Mesenchymal stem cell (in vitro differentiated cells and primary cell): ENCODE data around the gene IFT122.
A peak's percentile ranks its signal among the peaks of the same experiment; 100 is the strongest.

Experiments
- DNase-seq: peaks from one replicate; pipeline ENCODE4 v3.0.0-alpha.2; 2013
- H2AFZ ChIP-seq: one replicate; pipeline ENCODE4 v1.6.1; 2013; ENCODE audit warnings: low read depth, mild to moderate bottlenecking, control low read depth, inconsistent platforms, low read length, moderate library complexity
- H2AK5ac ChIP-seq: 2 replicates; pipeline ENCODE4 v1.6.1; 2013; ENCODE audit warnings: low read length, moderate library complexity, mild to moderate bottlenecking, inconsistent platforms; ENCODE audit not compliant: severe bottlenecking
- H2BK120ac ChIP-seq: one replicate; pipeline ENCODE4 v1.6.1; 2013; ENCODE audit warnings: low read depth, mild to moderate bottlenecking, inconsistent platforms, low read length, moderate library complexity
- H2BK12ac ChIP-seq, 2 experiments: one replicate each; pipeline ENCODE4 v1.6.1; 2013; ENCODE audit warnings: inconsistent platforms in 2 of 2, low read length in 2 of 2, mild to moderate bottlenecking in 2 of 2, moderate library complexity in 2 of 2, control low read depth in 1 of 2
- H2BK15ac ChIP-seq: one replicate; pipeline ENCODE4 v1.6.1; 2013; ENCODE audit warnings: mild to moderate bottlenecking, low read depth, inconsistent platforms; ENCODE audit not compliant: poor library complexity, severe bottlenecking
- H2BK5ac ChIP-seq: 2 replicates; pipeline ENCODE4 v1.6.1; 2013; ENCODE audit warnings: low read depth, mild to moderate bottlenecking, low read length, control low read depth, inconsistent platforms; ENCODE audit not compliant: poor library complexity, severe bottlenecking
- H3K14ac ChIP-seq, 2 experiments: one replicate each; pipeline ENCODE4 v1.6.1; 2013; ENCODE audit warnings: inconsistent platforms in 2 of 2, low read length in 2 of 2, control low read depth in 1 of 2, mild to moderate bottlenecking in 1 of 2, moderate library complexity in 1 of 2
- H3K18ac ChIP-seq, 2 experiments: one replicate each; pipeline ENCODE4 v1.6.1; 2013; ENCODE audit warnings: inconsistent platforms in 2 of 2, low read length in 2 of 2, control low read depth in 1 of 2, low read depth in 1 of 2, mild to moderate bottlenecking in 1 of 2
- H3K23ac ChIP-seq, 2 experiments: one replicate each; pipeline ENCODE4 v1.6.1; 2013; ENCODE audit warnings: inconsistent platforms in 2 of 2, low read length in 2 of 2, mild to moderate bottlenecking in 2 of 2, moderate library complexity in 2 of 2, control low read depth in 1 of 2
- H3K27ac ChIP-seq: 2 replicates; pipeline ENCODE4 v1.5.1; 2013; ENCODE audit warnings: mild to moderate bottlenecking, moderate library complexity, low read length, control low read depth, inconsistent platforms; ENCODE audit not compliant: poor library complexity, severe bottlenecking
- H3K27me3 ChIP-seq, 2 experiments: 2 replicates each; pipeline versions ENCODE4 v1.6.1 to v1.7.0; 2013; ENCODE audit warnings: low read length in 2 of 2, mild to moderate bottlenecking in 2 of 2, moderate library complexity in 2 of 2, control low read depth in 1 of 2, inconsistent platforms in 1 of 2; ENCODE audit not compliant: control insufficient read depth in 1 of 2, insufficient read depth in 1 of 2
- H3K36me3 ChIP-seq, 2 experiments: 2 replicates each; pipeline versions ENCODE4 v1.6.1 to v1.7.0; 2013; ENCODE audit warnings: low read length in 2 of 2, control low read depth in 1 of 2, inconsistent platforms in 1 of 2, low read depth in 1 of 2, mild to moderate bottlenecking in 1 of 2; ENCODE audit not compliant: insufficient read depth in 2 of 2, control insufficient read depth in 1 of 2
- H3K4ac ChIP-seq, 2 experiments: one replicate each; pipeline ENCODE4 v1.6.1; 2013; ENCODE audit warnings: inconsistent platforms in 2 of 2, low read length in 2 of 2, mild to moderate bottlenecking in 2 of 2, moderate library complexity in 2 of 2, control low read depth in 1 of 2, low read depth in 1 of 2
- H3K4me1 ChIP-seq: 2 replicates; pipeline ENCODE4 v1.6.1; 2013; ENCODE audit warnings: low read depth, low read length, control low read depth; ENCODE audit not compliant: control insufficient read depth, insufficient read depth
- H3K4me2 ChIP-seq: 2 replicates; pipeline ENCODE4 v1.6.1; 2013; ENCODE audit warnings: low read length, mild to moderate bottlenecking, inconsistent platforms; ENCODE audit not compliant: poor library complexity, severe bottlenecking
- H3K4me3 ChIP-seq, 2 experiments: 2 replicates each; pipeline versions ENCODE4 v1.5.1 to v1.7.0; 2013; ENCODE audit warnings: low read length in 2 of 2, mild to moderate bottlenecking in 2 of 2, control low read depth in 1 of 2, low read depth in 1 of 2; ENCODE audit not compliant: insufficient read depth in 1 of 2
- H3K79me1 ChIP-seq: replicated peaks from 2 replicates; pipeline ENCODE4 v1.6.1; 2013; ENCODE audit warnings: mild to moderate bottlenecking, control low read depth, low read length, inconsistent platforms; ENCODE audit not compliant: poor library complexity, severe bottlenecking
- H3K9ac ChIP-seq: 2 replicates; pipeline ENCODE4 v1.7.0; 2013; ENCODE audit warnings: mild to moderate bottlenecking, low read length, moderate library complexity
- H3K9me3 ChIP-seq: 2 replicates; pipeline ENCODE4 v1.7.0; 2013; ENCODE audit warnings: mild to moderate bottlenecking, low read length; ENCODE audit not compliant: control insufficient read depth
- H4K8ac ChIP-seq: one replicate; pipeline ENCODE4 v1.6.1; 2013; ENCODE audit warnings: inconsistent platforms, mild to moderate bottlenecking, low read length, moderate library complexity
- H4K91ac ChIP-seq: one replicate; pipeline ENCODE4 v1.6.1; 2013; ENCODE audit warnings: mild to moderate bottlenecking, low read length, inconsistent platforms
- WGBS: methylation state at CpG from one replicate; pipeline ENCODE4 v1.1.7; 2013; ENCODE audit warnings: mixed read lengths; 5-methylcytosine and 5-hydroxymethylcytosine counted together

The IFT122 gene

GRCh38 chr3:129564981-129565644, 125.1 kb downstream of the IFT122 start:
- Histone ChIP-seq H2AK5ac (no peak overlapping the region), H3K9ac (peak overlapping the region; percentile 59), H2AFZ (no peak overlapping the region), H2BK15ac (no peak overlapping the region), H3K27me3 (no peaks in the 10 kb centered on the region), H3K36me3 (peaks cover 71 to 72% of the 10 kb centered on the region in 2 experiments), H3K23ac (no peak overlapping the region), H2BK5ac (no peak overlapping the region), H3K9me3 (no peaks in the 10 kb centered on the region), H3K18ac (no peak overlapping the region), H3K27ac (no peak overlapping the region), H3K4me3 (no peak overlapping the region), H3K4me2 (no peak overlapping the region), H3K4me1 (peaks cover 26% of the 10 kb centered on the region), H2BK12ac (no peak overlapping the region), H3K14ac (peak overlapping the region in 1 of 2 experiments; percentile 37), H3K79me1 (peaks cover 3% of the 10 kb centered on the region), H4K91ac (no peak overlapping the region), H3K4ac (no peak overlapping the region), H2BK120ac (no peak overlapping the region), H4K8ac (peak overlapping the region; percentile 52)
- WGBS = 96% methylated on average over 21 of the region's 21 CpGs
- no peak for DNase-seq

- Histone ChIP-seq H3K9me3 (no peaks in the 10 kb centered on the region), H3K4ac (no peak overlapping the region), H2AK5ac (no peak overlapping the region), H3K4me3 (no peak overlapping the region), H3K9ac (no peak overlapping the region), H2AFZ (no peak overlapping the region), H3K14ac (no peak overlapping the region), H3K23ac (no peak overlapping the region), H4K91ac (no peak overlapping the region), H3K27me3 (no peaks in the 10 kb centered on the region), H3K27ac (no peak overlapping the region), H3K36me3 (peaks cover 77 to 79% of the 10 kb centered on the region in 2 experiments), H3K4me1 (peaks cover 20% of the 10 kb centered on the region), H2BK5ac (no peak overlapping the region), H3K79me1 (peaks cover 3% of the 10 kb centered on the region), H2BK12ac (no peak overlapping the region), H2BK15ac (no peak overlapping the region), H2BK120ac (no peak overlapping the region), H3K4me2 (no peak overlapping the region), H3K18ac (no peak overlapping the region), H4K8ac (no peak overlapping the region)
- DNase-seq = no peak
- 97% methylated on average over 7 of the region's 7 CpGs for WGBS
Measured at GRCh38 chr3:129565902-129566301, 125.9 kb downstream of the IFT122 start.

- no peaks in the 10 kb centered on the region for H3K27me3 ChIP-seq
- H2BK120ac ChIP-seq = no peak overlapping the region
- no peak overlapping the region for H3K18ac ChIP-seq
- no peak overlapping the region for H3K4me3 ChIP-seq
- H3K23ac ChIP-seq = no peak overlapping the region
- H2AFZ ChIP-seq = no peak overlapping the region
- no peak overlapping the region for H2BK5ac ChIP-seq
- DNase-seq = no peak
- H4K8ac ChIP-seq = no peak overlapping the region
- peaks cover 10% of the 10 kb centered on the region for H3K4me1 ChIP-seq
- H4K91ac ChIP-seq = peak overlapping the region; percentile 41
- peaks cover 2% of the 10 kb centered on the region for H3K79me1 ChIP-seq
- no peak overlapping the region for H3K27ac ChIP-seq
- no peak overlapping the region for H2BK12ac ChIP-seq
- no peak overlapping the region for H2BK15ac ChIP-seq
- no peak overlapping the region for H2AK5ac ChIP-seq
- H3K4ac ChIP-seq = no peak overlapping the region
- no peak overlapping the region for H3K4me2 ChIP-seq
- H3K14ac ChIP-seq = no peak overlapping the region
- H3K9me3 ChIP-seq = no peaks in the 10 kb centered on the region
- WGBS = 84% methylated on average over 18 of the region's 18 CpGs
- H3K36me3 ChIP-seq = peaks cover 84% of the 10 kb centered on the region in 2 experiments
- H3K9ac ChIP-seq = no peak overlapping the region
Measured at GRCh38 chr3:129567176-129567705, 127.2 kb downstream of the IFT122 start.

GRCh38 chr3:129567939-129568338, 127.9 kb downstream of the IFT122 start:
- no peak overlapping the region for H2BK15ac ChIP-seq
- H3K27ac ChIP-seq = no peak overlapping the region
- no peak overlapping the region for H2BK12ac ChIP-seq
- H2AK5ac ChIP-seq = no peak overlapping the region
- H4K91ac ChIP-seq = no peak overlapping the region
- peaks cover 83 to 84% of the 10 kb centered on the region in 2 experiments for H3K36me3 ChIP-seq
- no peak overlapping the region for H3K4me2 ChIP-seq
- peaks cover 8% of the 10 kb centered on the region for H3K4me1 ChIP-seq
- WGBS = 90% methylated on average over 5 of the region's 6 CpGs
- DNase-seq = no peak
- H3K23ac ChIP-seq = no peak overlapping the region
- H4K8ac ChIP-seq = no peak overlapping the region
- no peaks in the 10 kb centered on the region for H3K27me3 ChIP-seq
- H2AFZ ChIP-seq = no peak overlapping the region
- H3K18ac ChIP-seq = no peak overlapping the region
- H2BK120ac ChIP-seq = no peak overlapping the region
- no peaks in the 10 kb centered on the region for H3K9me3 ChIP-seq
- H3K14ac ChIP-seq = no peak overlapping the region
- H3K9ac ChIP-seq = no peak overlapping the region
- no peak overlapping the region for H3K4me3 ChIP-seq
- H3K79me1 ChIP-seq = peaks cover 2% of the 10 kb centered on the region
- no peak overlapping the region for H3K4ac ChIP-seq
- H2BK5ac ChIP-seq = no peak overlapping the region
